Activated CD4-positive, alpha-beta T cell treated with anti-CD3 and anti-CD28 coated beads, Interleukin-2, amount 50 U/mL, for 16 hours (primary cell): Measurements from ENCODE around the gene CARMIL1.

ENCODE experiments used
- DNase-seq: peaks from one replicate; pipeline ENCODE4 v3.0.0-alpha.2; 2020

CARMIL1 gene

DNA sequence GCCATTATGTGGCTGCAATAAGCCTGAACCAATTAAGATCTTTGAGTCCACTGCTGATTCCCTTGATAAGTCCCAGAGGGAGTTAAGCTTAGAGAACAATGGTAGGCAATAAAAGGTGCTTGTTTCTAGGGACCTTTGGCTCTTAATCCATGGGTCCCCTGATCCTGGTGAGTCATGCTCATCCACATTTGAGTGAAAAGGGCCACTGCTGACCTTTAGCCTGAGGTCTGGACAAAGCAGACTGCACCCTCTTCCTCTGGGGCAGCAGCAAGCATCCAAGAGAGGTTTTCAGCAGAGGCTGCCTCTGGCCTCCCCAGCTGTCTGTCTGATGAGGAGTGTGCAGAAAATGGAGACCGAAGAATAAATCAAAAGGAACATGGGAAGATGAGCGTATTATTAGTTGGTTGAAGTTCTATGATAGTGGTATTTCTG, 356.7 kb downstream of the CARMIL1 start:
- DNase-seq, result no peak

DNA sequence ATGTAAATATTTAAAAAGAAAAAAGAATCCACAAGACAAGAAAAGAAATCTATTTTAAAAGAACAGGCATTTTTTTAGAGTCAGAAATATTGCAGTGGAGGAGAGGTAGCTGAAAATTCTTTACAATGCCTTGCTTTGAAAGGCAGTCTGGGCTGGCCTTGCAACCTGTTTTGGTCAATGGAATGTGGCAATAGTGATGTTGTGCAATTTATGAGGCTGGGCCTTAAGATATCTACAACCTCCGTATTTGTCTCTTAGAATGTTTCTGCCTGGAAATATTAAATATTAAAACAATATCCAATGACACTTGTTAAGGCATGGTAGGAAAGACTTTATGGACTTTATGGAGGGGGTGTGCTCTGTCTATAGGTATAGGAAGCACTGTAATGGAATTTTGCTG, 358.0 kb downstream of the CARMIL1 start:
- no peak for DNase-seq

DNA sequence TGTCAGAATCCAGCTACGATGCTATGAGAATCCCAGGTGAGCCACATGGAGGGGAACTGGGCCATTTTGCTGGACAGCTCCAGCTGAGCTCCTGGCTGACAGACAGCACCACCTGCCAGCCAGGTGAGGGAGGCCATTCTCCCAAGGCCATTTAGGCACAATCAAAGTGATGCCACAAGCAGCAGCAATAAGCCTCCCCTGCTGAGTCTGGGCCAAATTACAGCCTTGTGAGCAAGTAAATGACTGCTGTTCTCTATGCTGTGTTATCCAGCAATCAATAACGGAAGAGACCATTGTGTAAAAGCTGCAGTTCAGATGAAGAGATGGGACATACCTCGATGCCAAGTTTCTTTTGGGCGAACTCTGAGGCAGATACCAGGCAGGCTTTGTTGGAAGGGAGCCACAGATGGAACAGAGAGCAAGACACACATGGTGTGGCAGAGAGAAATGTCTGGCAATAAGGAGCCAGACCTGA, 358.8 kb downstream of the CARMIL1 start:
- no peak for DNase-seq

DNA sequence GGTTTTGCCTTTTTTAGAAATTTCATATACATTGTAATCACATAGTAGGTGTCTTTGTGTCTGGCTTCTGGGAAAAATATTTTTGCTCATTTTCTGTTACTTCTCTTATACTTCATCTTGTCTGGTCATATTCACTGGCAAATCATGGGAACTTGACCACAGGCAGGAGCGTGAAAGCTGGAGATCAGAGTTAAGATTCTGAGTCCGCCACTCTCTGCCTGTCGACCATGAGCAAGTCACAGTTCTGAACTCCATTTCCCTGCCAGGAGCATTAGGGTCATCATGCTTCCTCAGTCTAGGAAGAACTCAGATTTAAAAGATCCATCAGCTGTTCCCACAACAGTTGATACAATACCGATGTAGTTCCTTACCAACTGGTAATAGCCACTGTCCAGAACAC, 360.5 kb downstream of the CARMIL1 start:
- no peak for DNase-seq

DNA sequence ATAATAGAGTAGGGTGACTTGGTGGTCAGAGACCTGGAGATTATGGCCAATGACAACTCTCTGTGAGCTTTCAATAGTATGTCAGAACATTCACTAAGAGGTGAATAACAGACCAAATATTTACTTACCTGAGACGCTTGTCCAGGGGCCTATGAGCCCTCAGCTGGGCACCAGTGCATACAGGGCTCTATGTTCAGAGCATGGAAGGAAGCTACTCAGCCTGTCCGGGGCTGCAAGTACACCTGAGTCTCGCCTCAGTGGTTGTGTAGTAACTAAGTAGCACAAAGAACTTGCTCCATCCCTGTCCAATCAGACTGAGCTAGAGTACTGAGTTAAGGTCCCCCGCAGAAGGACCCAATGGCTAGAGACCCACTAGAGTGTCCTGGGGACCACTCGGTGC, 361.3 kb downstream of the CARMIL1 start:
- no peak for DNase-seq

DNA sequence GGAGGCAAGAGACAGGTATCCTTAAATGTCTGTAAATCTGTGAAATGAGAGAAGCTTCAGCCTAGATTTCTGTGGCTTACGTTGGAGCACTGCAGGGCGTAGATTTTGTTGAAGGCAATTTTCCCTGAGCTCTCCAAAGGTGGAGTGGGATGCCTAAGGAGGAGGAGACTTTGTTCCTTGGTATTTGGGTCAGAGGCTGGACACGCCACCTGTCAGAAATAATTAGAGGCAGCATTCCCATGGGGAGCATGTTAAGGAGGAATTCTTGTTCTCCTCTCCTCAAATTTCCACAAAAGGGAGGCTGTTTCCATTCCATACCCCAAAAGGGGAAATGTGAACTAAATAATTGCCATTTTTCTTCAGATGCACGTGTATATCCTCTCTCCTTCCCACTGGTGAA, 361.7 kb downstream of the CARMIL1 start:
- no peak for DNase-seq

DNA sequence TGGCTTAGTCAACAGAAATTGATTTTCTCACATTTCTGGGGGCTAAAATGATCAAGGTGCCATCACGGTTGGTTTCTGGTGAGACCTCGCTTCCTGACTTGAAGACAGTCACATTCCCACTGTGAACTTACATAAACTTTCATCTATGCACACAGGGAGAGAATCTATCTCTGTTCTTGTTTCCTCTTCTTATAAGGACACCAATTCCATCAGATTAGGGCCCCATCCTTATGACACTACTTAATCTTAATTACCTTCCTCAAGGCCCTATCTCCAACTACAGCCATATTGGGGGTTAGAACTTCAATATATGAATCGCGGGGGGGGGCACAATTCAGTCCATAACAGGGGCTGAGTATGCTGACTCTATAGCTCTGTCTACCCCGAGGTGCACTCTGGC, 362.2 kb downstream of the CARMIL1 start:
- no peak for DNase-seq

DNA sequence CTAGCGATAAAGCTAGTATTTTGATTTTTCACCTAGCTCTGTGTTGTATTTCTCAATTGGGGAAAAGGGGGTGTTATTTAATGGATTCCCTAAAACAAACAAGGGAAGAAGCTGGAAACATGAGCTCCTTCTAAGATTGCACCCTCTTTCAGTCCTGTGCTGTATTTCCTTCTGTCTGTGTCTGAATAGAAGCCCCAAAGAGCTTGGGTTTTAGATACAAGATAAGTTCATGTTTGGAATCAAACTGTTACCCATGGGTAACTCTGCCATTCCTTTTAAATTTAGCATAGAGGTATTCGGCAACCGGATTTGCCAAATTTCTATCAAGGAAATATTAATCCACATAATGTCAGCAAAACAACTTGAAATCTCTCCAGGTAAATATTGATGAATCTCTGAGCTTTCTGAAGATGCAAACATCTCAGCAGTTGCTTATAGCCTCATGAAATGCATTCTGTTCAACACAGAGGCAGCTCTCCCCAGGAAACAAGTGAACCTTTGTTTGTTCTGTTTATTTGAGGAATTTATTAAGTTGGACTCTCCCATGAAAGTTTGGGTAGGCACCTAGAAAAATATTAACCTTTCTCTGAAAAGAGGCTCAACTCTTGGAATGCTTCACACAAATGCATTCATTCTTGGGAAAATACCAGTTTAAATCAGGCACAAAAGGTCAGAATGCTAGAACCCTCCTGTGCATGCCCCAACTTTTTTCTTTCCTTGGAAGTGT, 362.9 kb downstream of the CARMIL1 start:
- no peak for DNase-seq

DNA sequence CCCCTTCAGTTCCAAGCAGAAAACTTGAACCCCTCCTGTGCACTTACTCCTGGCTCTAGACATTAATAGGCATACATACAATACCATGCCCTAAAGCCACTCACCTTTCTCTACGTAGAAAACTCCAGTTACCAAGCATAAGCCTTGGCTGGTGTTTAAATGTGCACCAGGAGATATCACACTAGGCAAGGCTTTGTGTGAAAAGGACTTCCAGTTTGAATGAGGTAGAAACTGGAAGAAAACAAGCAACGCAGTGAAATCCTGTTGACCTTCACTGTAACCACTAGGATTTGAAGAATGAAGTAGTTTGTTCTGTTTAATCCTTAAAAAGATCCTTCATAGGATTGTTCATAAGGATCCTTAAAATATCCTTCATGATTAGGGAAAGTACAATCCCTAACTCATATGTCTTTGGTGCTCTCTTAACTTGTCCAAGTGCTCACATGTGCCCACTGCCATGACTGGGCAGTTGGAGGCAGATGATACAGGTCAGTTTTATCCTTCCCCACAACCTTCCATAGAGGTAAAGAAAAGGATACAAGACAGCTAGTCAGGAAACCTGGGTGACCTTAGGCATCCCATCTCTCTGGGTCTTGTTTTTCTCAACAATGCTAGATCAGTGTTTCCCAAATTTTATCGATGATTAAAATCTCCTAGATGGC, 363.6 kb downstream of the CARMIL1 start:
- no peak for DNase-seq

DNA sequence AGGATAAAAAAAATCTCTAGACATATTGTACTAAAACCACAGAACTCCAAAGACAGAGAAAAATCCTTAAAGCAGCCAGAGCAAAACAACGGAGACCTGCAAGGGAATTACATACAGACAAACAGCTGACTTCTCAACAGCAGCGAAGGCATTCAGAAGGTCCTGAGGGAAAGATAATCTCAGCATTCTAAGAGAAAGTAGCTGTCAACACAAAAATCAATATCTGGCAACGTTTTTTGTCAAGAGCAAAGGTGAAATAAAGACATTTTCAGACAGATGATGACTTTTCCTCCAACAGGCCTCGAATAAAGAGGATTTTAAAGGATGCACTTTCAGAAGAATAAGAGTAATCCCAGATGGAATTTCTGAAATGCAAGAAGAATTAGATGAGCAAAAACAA, 366.7 kb downstream of the CARMIL1 start:
- no peak for DNase-seq

DNA sequence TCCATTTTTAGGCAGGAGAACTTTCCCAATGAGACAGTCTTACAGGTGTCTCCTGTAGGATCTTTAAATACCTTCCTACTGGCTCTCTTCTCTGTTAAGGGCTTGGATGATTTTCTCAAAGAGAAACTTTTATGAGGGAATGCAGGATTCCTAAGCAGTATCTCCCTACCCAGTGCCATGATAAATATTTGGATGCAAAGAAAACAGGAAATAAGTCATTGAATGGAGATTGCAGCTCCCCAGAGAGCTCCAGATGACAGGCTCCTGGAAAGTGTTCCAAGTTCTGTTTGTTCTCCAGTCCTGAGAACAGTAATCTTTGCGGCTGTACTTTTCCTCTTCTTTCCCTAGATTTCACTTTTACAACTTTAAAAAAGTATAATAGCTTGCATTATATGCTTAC, 370.4 kb downstream of the CARMIL1 start:
- DNase-seq, result no peak

DNA sequence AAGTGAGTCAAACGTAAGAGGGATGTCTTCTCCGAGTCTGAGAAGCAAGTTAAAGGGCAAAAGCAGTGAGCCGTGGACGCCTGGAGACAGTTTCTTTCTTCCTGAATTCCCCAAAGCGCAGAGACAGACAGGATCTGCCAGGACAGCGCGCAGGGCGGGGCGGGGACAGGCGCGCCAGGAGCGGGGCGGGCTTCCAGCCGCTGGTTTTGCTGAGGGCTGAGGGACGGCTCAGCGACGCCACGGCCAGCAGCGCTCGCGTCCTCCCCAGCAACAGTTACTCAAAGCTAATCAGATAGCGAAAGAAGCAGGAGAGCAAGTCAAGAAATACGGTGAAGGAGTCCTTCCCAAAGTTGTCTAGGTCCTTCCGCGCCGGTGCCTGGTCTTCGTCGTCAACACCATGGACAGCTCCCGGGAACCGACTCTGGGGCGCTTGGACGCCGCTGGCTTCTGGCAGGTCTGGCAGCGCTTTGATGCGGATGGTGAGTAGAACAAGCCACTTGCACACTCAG, 372.9 kb downstream of the CARMIL1 start, which contains the start of gene SCGN:
Gene SCGN, plus strand, starts transcription at position 209 of the 509 bp plus-strand sequence. Its CDS starts 189 bp downstream, at position 398.
- DNase-seq, result peak; percentile 27

DNA sequence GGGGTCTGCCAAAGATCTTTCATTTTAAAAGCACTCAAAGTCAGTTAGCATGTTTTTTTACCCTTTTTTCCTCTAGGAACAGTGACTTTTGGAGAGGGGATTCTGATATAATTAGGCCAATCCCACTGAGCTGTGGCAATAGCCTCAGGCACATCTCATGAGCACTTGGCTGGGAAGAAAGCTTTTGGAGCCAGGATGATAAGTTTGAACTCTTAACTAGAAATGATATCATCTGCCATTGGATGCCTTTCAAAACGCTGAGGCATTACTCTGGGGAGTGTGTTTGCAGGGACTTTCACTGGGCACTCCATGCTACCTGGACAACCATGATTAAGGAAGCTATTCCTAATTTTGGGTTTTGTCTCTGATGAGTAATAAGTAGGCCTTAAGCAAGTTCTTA, 376.5 kb downstream of the CARMIL1 start:
- no peak for DNase-seq

DNA sequence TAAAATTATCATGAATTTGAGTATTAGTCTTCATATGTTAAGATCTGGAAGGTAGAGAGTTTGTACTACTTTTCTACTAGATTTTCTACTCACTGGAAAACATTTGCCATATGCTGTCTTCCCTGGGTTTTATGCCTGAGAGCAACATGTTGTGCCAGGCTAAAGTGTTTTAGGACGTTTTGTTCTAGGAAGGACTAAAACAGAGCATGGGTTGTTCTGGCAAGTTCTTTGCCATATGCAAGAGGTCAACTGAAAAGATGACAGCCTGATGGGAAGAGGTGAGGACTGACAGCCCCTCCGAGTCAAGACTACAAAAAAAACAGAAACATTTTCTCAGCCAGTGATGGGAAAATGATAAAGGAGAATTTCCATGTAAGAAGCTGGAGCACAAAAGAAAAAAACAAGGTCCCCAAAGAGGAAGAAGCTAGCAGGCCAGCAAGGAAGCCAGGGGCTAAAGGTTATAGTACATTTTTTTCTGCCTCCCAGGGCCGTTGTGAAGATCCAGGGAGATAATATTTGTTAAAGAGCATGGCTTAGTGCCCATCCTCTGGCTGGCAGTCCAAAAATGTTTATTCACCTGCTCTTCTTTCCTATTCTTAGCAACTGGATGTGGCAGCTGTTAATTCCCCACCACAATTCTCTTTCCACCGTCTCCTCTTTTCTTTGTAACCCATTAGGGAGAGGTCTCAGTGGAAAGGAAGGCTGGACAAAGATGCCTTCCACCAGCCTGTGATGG, 380.6 kb downstream of the CARMIL1 start:
- no peak for DNase-seq

DNA sequence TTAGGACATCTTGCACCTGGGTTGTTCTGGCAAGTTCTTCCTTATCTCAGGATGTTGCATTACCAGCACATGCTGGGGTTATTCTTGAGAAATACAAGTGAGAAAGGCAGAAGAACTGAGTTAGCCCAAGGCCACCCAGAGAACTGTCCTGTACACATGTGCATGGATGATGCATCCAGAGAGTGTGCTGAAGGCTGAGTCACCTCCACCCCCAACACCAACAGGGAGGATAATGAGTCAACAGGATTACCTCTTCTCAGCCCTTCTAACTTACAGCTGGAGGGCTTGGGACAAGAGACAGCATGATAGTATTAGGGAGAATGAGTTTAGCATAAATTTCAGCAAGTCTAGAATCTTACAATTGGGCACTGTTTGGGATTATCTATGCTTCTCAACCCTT, 381.3 kb downstream of the CARMIL1 start:
- DNase-seq, result peak; percentile 81

DNA sequence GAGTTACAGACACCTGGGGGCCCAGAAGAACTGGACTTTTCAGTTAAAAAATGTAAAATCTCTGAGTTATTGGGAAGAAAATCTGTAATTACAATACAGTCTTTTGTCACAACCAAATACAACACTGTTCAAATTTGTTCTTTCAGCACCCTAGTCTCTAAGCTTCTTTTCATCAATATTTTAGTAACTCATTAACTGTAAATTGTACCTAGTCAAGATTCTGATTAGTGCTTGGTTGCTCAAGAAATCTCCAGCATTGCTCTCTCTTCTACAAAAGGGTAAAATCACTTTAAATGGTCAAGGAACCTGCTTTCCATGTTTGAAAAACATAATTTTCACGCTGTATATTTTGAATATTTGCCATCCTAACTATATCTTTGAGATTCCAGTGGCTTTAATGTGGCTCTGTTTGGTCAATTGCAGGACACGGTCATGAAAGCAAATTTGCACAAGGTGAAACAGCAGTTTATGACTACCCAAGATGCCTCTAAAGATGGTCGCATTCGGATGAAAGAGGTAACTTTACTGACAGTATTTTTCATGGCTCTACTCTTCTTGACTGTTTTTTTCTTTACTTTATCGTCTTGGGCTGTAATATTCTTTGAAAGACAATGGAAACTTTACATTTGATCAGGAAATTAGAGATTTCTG, 382.1 kb downstream of the CARMIL1 start:
- no peak for DNase-seq

DNA sequence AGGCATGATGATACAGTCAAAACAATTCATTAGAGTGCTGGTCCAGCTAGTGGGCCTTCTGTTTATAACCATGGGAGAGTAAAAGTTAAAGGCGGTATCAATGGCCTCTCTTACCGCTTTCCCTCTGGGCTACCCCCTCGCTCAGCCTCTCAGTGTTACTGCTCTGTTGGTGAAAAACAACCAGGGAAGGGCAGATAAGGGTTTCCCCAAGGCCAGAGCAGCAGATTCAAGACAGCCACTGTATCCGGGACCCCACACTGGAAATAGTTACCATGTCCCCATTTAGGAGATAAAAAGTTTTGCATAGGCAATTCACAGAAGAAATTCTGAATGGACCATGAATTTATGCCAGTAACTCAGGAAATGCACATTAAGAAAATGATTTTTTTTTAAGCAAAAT, 386.3 kb downstream of the CARMIL1 start:
- DNase-seq, result no peak

DNA sequence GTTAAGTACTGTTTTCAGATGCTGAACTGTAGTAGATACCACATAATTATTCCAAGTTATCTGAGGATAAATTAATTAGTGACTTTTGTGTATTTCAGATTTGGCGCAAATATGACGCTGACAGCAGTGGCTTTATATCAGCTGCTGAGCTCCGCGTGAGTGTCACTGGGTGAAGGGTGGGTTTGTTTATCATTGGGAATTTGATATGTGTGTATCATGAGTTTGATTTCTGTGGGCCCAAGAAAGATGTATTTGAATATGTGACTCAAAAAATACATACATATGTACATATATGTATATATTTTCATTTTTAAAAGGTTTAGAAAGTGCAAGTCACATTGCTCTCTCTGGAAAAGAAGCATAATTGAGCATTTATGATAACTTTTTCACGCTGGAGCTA, 390.2 kb downstream of the CARMIL1 start:
- no peak for DNase-seq
